Liver (tissue), 9 donors: ENCODE results near the gene CCM2. TPM values are rescaled to one million over a fixed set of nuclear protein-coding genes. Genes with fewer than 3 reads are reported as not detected.

Source experiments
- DNase-seq: peaks from one replicate; pipeline ENCODE4 v3.0.0-alpha.2; 2017; ENCODE audit warnings: low spot score
- H3K27ac ChIP-seq, 2 donors: one replicate each; pipeline ENCODE4 v1.7.0; 2013; ENCODE audit warnings: inconsistent platforms in 2 of 2, low read length in 2 of 2, control low read depth in 1 of 2, low read depth in 1 of 2, mild to moderate bottlenecking in 1 of 2
- H3K27me3 ChIP-seq, 4 donors: one replicate each; pipeline versions ENCODE4 v1.6.1 to v1.7.0; 2013; ENCODE audit warnings: low read length in 3 of 4, inconsistent platforms in 1 of 4, mild to moderate bottlenecking in 1 of 4, moderate library complexity in 1 of 4; ENCODE audit not compliant: control insufficient read depth in 4 of 4, insufficient read depth in 4 of 4
- H3K36me3 ChIP-seq, 4 donors: one replicate each; pipeline versions ENCODE4 v1.6.1 to v1.7.0; 2013; ENCODE audit warnings: low read length in 3 of 4, mild to moderate bottlenecking in 3 of 4, low read depth in 1 of 4, moderate library complexity in 1 of 4; ENCODE audit not compliant: control insufficient read depth in 4 of 4, insufficient read depth in 3 of 4
- H3K4me1 ChIP-seq, 4 donors: one replicate each; pipeline versions ENCODE4 v1.6.1 to v1.7.0; 2013; ENCODE audit warnings: low read length in 3 of 4, mild to moderate bottlenecking in 3 of 4, moderate library complexity in 1 of 4; ENCODE audit not compliant: control insufficient read depth in 4 of 4, insufficient read depth in 4 of 4
- H3K4me3 ChIP-seq, 3 donors: one replicate each; pipeline versions ENCODE4 v1.6.1 to v1.7.0; 2013; ENCODE audit warnings: low read length in 3 of 3, control low read depth in 1 of 3, low read depth in 1 of 3, mild to moderate bottlenecking in 1 of 3
- H3K9ac ChIP-seq, 2 donors: one replicate each; pipeline ENCODE4 v1.7.0; 2013; ENCODE audit warnings: low read length in 2 of 2, mild to moderate bottlenecking in 2 of 2, moderate library complexity in 2 of 2, control low read depth in 1 of 2, low read depth in 1 of 2
- H3K9me3 ChIP-seq, 4 donors: one replicate each; pipeline versions ENCODE4 v1.6.1 to v1.7.0; 2013; ENCODE audit warnings: low read length in 3 of 4; ENCODE audit not compliant: control insufficient read depth in 4 of 4
- EGR1 ChIP-seq, 2 donors: IDR thresholded peaks; 2 replicates each; pipeline ENCODE4 v1.6.1; 2016 to 2018; ENCODE audit warnings: antibody characterized with exemption in 2 of 2, low read depth in 2 of 2
- FOXA1 ChIP-seq: IDR thresholded peaks from 2 replicates; pipeline ENCODE4 v1.6.1; 2016; ENCODE audit warnings: antibody characterized with exemption
- FOXA2 ChIP-seq: IDR thresholded peaks from 2 replicates; pipeline ENCODE4 v1.6.1; 2016; ENCODE audit warnings: antibody characterized with exemption
- GABPA ChIP-seq, 2 donors: IDR thresholded peaks in 1 of 2; conservative IDR thresholded peaks in 1 of 2; 2 replicates each; pipeline ENCODE4 v1.6.1; 2016; ENCODE audit warnings: antibody characterized with exemption in 2 of 2, mild to moderate bottlenecking in 1 of 2, moderate library complexity in 1 of 2
- HNF4A ChIP-seq, 2 donors: conservative IDR thresholded peaks; 2 replicates each; pipeline ENCODE4 v1.6.1; 2016; ENCODE audit warnings: antibody characterized with exemption in 2 of 2, mild to moderate bottlenecking in 2 of 2
- HNF4G ChIP-seq: IDR thresholded peaks from 2 replicates; pipeline ENCODE4 v1.6.1; 2016; ENCODE audit warnings: antibody characterized with exemption
- JUND ChIP-seq, 2 donors: IDR thresholded peaks; 2 replicates each; pipeline ENCODE4 v1.6.1; 2016; ENCODE audit warnings: antibody characterized with exemption in 2 of 2
- NR2F2 ChIP-seq: IDR thresholded peaks from 2 replicates; pipeline ENCODE4 v1.6.1; 2016; ENCODE audit warnings: antibody characterized with exemption
- RAD21 ChIP-seq, 2 donors: IDR thresholded peaks; 2 replicates each; pipeline ENCODE4 v1.6.1; 2016; ENCODE audit warnings: antibody characterized with exemption in 2 of 2, mild to moderate bottlenecking in 2 of 2
- SP1 ChIP-seq: IDR thresholded peaks from 2 replicates; pipeline ENCODE4 v1.6.1; 2018; ENCODE audit warnings: antibody characterized with exemption, mild to moderate bottlenecking
- TAF1 ChIP-seq: conservative IDR thresholded peaks from 2 replicates; pipeline ENCODE4 v1.6.1; 2016; ENCODE audit warnings: antibody characterized with exemption, mild to moderate bottlenecking
- YY1 ChIP-seq: IDR thresholded peaks from 2 replicates; pipeline ENCODE4 v1.6.1; 2016; ENCODE audit warnings: antibody characterized with exemption, mild to moderate bottlenecking
- whole genome bisulfite sequencing: extraction: QIAGEN DNeasy Blood & Tissue Kit; methylation state at CpG from one replicate; pipeline ENCODE4 v1.1.7; 2013; 5-methylcytosine and 5-hydroxymethylcytosine counted together
- polyA plus RNA-seq, 2 donors: library from polyadenylated mRNA; stranded (reverse) in 1 of 2; unstranded in 1 of 2; fragments of 200-250 nt in 1 of 2; fragments of >200 nt in 1 of 2; fragmentation: Nextera tagmentation in 1 of 2; extraction: Ambion mirVana in 1 of 2; gene quantifications; one replicate each; pipeline versions ENCODE4 v1.2.1 to v1.2.3, GENCODE V29; 2013 to 2015
- total RNA-seq, 2 donors: library from RNA; depleted of rRNA; stranded (reverse); fragments of >200 nt; gene quantifications; one replicate each; pipeline ENCODE4 v1.2.3, GENCODE V29; 2014
- TF ChIP-seq, protein P1 (sequence below): IDR thresholded peaks from 2 replicates; pipeline ENCODE4 v1.6.1; 2016; ENCODE audit warnings: antibody characterized with exemption
- TF ChIP-seq, protein P2 (sequence below): IDR thresholded peaks from 2 replicates; pipeline ENCODE4 v1.6.1; 2016; ENCODE audit warnings: antibody characterized with exemption
- TF ChIP-seq, protein P3 (sequence below): IDR thresholded peaks from 2 replicates; pipeline ENCODE4 v1.6.1; 2016; ENCODE audit warnings: antibody characterized with exemption, mild to moderate bottlenecking
- TF ChIP-seq, protein P4 (sequence below): fragments of 150-350 bp; IDR thresholded peaks from 2 replicates; pipeline ENCODE4 v1.5.1; 2017; ENCODE audit warnings: improper control_type of control experiment, low read depth, low read length; ENCODE audit not compliant: missing input control
- donor health status: healthy.
- donor health status: healthy.
- donor health status: healthy.
- donor health status: healthy.
- donor health status: healthy.

Gene CCM2
- total and polyA plus RNA-seq, 4 donors: 26.3 to 65.0 (median 47.5) TPM

DNA sequence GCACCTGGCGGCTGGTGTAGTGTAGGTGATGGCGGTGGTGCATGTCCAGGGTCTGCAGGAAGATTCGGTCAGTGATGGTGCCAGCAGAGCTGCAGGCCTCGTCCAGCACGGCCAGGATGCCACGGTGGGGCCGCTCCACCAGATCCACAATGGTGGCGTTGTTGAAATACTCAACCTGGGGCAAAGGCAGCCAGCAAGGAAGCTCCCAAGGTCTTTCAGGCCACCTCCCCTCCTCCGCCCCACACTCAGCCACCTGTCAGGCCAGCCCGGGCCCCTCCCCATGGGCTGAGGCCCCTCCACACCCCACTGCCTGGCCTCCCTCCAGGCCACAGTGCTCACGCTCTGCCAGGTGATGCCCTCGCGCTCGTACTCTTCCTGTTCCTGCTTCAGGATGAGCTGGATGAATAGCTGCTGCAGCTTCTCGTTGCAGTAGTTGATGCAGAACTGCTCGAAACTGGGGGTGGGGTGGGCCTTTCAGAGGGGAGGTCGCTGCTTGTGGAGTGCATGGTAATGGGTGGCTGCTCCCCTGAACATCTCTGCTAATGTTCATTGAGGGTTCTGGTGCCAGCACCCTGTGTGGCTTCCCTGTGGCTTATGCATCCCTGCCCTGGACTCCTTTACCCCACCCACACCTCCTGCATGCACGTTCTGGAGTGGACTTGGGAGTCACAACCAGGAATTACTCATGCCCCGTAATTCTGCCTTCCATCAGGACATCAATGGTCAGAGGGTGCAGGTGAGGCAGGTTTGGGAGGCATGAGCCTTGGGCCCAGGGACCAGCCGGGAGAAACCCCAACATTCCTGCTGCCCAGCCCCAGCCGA lies 30.1 kb upstream of the CCM2 start:
- no peaks in the 10 kb centered on the region for H3K36me3 ChIP-seq
- no peak for TF ChIP-seq FOXA1
- TF ChIP-seq, protein P1, sequence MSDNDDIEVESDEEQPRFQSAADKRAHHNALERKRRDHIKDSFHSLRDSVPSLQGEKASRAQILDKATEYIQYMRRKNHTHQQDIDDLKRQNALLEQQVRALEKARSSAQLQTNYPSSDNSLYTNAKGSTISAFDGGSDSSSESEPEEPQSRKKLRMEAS: no peak
- TF ChIP-seq, protein P2, sequence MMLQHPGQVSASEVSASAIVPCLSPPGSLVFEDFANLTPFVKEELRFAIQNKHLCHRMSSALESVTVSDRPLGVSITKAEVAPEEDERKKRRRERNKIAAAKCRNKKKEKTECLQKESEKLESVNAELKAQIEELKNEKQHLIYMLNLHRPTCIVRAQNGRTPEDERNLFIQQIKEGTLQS: no peak
- TF ChIP-seq YY1: no peak
- TF ChIP-seq SP1: no peak
- TF ChIP-seq FOXA2: no peak
- TF ChIP-seq HNF4G: no peak
- no peak for TF ChIP-seq RAD21 (IDR thresholded peaks at IDR 0.05)
- no peak for TF ChIP-seq GABPA (IDR thresholded peaks at IDR 0.05 in 1 of 2, conservative IDR thresholded peaks at IDR 0.05 in 1 of 2)
- TF ChIP-seq, protein P3, sequence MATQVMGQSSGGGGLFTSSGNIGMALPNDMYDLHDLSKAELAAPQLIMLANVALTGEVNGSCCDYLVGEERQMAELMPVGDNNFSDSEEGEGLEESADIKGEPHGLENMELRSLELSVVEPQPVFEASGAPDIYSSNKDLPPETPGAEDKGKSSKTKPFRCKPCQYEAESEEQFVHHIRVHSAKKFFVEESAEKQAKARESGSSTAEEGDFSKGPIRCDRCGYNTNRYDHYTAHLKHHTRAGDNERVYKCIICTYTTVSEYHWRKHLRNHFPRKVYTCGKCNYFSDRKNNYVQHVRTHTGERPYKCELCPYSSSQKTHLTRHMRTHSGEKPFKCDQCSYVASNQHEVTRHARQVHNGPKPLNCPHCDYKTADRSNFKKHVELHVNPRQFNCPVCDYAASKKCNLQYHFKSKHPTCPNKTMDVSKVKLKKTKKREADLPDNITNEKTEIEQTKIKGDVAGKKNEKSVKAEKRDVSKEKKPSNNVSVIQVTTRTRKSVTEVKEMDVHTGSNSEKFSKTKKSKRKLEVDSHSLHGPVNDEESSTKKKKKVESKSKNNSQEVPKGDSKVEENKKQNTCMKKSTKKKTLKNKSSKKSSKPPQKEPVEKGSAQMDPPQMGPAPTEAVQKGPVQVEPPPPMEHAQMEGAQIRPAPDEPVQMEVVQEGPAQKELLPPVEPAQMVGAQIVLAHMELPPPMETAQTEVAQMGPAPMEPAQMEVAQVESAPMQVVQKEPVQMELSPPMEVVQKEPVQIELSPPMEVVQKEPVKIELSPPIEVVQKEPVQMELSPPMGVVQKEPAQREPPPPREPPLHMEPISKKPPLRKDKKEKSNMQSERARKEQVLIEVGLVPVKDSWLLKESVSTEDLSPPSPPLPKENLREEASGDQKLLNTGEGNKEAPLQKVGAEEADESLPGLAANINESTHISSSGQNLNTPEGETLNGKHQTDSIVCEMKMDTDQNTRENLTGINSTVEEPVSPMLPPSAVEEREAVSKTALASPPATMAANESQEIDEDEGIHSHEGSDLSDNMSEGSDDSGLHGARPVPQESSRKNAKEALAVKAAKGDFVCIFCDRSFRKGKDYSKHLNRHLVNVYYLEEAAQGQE: no peak
- no peak for TF ChIP-seq TAF1
- TF ChIP-seq JUND (IDR thresholded peaks at IDR 0.05): no peak
- TF ChIP-seq EGR1 (IDR thresholded peaks at IDR 0.05; ENCODE audit: low read depth in 2 of 2): no peak
- TF ChIP-seq, protein P4, sequence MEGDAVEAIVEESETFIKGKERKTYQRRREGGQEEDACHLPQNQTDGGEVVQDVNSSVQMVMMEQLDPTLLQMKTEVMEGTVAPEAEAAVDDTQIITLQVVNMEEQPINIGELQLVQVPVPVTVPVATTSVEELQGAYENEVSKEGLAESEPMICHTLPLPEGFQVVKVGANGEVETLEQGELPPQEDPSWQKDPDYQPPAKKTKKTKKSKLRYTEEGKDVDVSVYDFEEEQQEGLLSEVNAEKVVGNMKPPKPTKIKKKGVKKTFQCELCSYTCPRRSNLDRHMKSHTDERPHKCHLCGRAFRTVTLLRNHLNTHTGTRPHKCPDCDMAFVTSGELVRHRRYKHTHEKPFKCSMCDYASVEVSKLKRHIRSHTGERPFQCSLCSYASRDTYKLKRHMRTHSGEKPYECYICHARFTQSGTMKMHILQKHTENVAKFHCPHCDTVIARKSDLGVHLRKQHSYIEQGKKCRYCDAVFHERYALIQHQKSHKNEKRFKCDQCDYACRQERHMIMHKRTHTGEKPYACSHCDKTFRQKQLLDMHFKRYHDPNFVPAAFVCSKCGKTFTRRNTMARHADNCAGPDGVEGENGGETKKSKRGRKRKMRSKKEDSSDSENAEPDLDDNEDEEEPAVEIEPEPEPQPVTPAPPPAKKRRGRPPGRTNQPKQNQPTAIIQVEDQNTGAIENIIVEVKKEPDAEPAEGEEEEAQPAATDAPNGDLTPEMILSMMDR: no peak
- DNase-seq: no peak
- H3K9ac ChIP-seq: no peak overlapping the region
- WGBS: 87% methylated on average over 21 of the region's 21 CpGs
- H3K27ac ChIP-seq: no peak overlapping the region
- no peaks in the 10 kb centered on the region for H3K9me3 ChIP-seq
- H3K27me3 ChIP-seq: no peaks in the 10 kb centered on the region
- H3K4me3 ChIP-seq: no peak overlapping the region
- H3K4me1 ChIP-seq: no peaks in the 10 kb centered on the region

DNA sequence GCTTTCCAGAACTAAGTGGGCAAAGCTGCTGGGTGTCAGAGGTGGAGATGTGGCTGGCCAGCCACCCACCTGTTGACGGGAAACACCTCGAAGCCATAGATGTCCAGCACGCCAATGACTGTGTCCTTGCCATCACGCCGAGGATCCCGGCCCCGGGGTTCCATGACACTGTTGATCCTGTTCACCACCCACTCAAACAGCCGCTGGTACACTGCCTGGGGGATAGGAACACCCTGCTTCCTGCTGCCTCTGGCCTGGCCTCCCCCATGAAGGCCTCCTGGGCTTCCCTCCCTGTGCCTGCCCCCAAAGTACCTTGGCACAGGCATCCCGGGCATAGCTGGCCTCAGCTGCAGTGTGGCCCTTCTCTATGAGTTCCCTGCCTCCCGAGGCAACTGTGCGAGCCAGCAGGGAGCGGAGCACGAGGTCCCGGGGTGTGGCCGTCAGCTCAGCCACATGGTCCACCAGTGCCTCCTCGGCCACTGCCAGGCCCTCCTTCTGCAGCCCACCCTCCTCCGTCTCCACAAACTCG lies 29.4 kb upstream of the CCM2 start:
- Histone ChIP-seq H3K27me3 (no peaks in the 10 kb centered on the region), H3K36me3 (no peaks in the 10 kb centered on the region), H3K9me3 (no peaks in the 10 kb centered on the region), H3K4me1 (no peaks in the 10 kb centered on the region), H3K27ac (no peak overlapping the region), H3K9ac (no peak overlapping the region), H3K4me3 (no peak overlapping the region)
- DNase-seq: no peak
- WGBS: 94% methylated on average over 18 of the region's 18 CpGs
- TF ChIP-seq, protein P4: no peak
- no peak for TF ChIP-seq RAD21 (IDR thresholded peaks at IDR 0.05)
- no peak for TF ChIP-seq HNF4A (conservative IDR thresholded peaks at IDR 0.05)
- TF ChIP-seq, protein P3: no peak
- no peak for TF ChIP-seq GABPA (IDR thresholded peaks at IDR 0.05 in 1 of 2, conservative IDR thresholded peaks at IDR 0.05 in 1 of 2)
- no peak for TF ChIP-seq FOXA2
- no peak for TF ChIP-seq EGR1 (IDR thresholded peaks at IDR 0.05; ENCODE audit: low read depth in 2 of 2)
- TF ChIP-seq, protein P1: no peak
- no peak for TF ChIP-seq SP1
- TF ChIP-seq FOXA1: no peak
- TF ChIP-seq, protein P2: no peak
- no peak for TF ChIP-seq NR2F2
- TF ChIP-seq TAF1: no peak
